Fibroblast of pulmonary artery (primary cell): ENCODE data around the gene CERK.

Experiments
- DNase-seq: peaks from one replicate; pipeline ENCODE4 v3.0.0-alpha.2; 2010; ENCODE audit warnings: low read depth
- H3K4me3 ChIP-seq: replicated peaks from 2 replicates; pipeline ENCODE4 v1.5.1; 2011; ENCODE audit warnings: low read depth, mild to moderate bottlenecking, control low read depth, low read length, moderate library complexity
- CTCF ChIP-seq: IDR thresholded peaks from 2 replicates; pipeline ENCODE4 v1.5.1; 2011; ENCODE audit warnings: mild to moderate bottlenecking, control low read depth, low read length, inconsistent platforms; ENCODE audit errors: missing control alignments

CERK gene

GRCh38 chr22:46753761-46754109 is 15.7 kb upstream of the CERK start:
- DNase-seq, result no peak
- TF ChIP-seq CTCF, result no peak
- no peak overlapping the region for H3K4me3 ChIP-seq

DNA sequence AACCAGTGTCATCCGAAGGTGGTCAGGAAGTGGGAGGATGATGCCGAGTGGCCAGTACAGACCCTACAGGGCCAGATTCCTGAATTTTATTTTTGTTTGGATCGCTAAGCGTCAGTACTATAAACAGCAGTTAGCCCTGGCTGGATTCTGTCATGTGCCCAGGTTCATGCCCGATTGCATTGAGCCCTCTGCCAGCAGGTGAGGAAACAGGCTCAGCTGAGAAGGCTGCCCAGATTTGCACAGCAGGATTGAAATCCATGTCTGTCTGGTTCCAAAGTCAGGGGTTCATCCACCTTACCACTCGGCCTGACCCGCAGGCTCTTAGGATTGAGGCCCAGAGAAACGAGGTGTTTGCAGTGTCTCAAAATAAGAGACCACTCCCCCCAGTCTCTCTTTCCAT is 15.3 kb upstream of the CERK start:
- no peak for DNase-seq
- TF ChIP-seq CTCF, result no peak
- H3K4me3 ChIP-seq, result no peak overlapping the region

DNA sequence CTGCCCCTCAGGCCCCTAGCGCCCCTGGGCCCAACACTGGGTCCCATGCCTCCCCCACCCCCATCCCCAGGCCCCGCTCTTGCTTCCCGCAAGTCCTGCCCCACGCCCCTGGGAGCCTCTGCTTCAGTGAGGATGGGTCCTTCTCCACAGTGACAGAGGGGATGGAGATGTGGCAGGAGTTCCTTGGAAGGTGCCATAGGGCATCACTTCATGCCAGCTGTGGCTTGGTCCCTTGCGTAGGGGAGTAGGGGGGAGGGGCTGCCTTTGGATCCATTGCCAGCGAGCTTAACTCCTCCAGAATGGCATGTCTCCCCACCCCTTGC is 14.9 kb upstream of the CERK start:
- DNase-seq, result no peak
- no peak for TF ChIP-seq CTCF
- H3K4me3 ChIP-seq, result no peak overlapping the region

DNA sequence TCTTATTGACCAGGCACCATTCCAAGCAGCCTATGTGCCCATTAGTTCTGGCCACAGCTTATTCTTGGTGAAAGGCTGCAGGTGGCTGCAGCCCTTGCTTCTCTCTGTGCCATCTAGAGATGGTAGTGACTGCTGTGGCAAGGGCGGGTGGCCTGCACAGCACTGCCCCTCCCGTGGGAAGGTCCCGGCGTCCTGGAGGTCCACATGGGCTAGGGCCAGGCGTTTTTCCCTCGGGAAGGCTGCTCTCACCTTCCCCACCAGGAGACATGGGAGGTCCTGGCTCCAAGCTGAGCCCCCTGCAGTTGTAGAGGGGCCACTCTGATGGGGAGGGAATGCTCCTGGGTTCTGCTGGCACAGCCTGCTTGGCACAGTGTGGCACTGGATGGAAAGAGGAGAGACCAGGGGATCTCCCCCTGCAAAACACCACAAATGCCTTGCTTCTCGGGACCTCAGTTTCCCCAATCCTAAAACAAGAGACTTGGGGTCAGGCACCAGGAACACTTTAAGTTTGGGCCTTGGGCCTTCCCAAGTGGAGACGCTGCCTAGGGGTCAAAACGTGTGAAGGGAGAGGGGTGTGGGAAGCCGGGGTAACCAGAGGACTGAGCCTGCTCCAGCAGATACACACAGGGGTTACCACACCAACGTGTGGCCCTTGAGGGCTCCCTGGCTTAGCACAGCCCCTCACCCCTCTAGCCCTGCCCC is 14.4 kb upstream of the CERK start:
- DNase-seq, result no peak
- no peak overlapping the region for H3K4me3 ChIP-seq
- TF ChIP-seq CTCF, result no peak

DNA sequence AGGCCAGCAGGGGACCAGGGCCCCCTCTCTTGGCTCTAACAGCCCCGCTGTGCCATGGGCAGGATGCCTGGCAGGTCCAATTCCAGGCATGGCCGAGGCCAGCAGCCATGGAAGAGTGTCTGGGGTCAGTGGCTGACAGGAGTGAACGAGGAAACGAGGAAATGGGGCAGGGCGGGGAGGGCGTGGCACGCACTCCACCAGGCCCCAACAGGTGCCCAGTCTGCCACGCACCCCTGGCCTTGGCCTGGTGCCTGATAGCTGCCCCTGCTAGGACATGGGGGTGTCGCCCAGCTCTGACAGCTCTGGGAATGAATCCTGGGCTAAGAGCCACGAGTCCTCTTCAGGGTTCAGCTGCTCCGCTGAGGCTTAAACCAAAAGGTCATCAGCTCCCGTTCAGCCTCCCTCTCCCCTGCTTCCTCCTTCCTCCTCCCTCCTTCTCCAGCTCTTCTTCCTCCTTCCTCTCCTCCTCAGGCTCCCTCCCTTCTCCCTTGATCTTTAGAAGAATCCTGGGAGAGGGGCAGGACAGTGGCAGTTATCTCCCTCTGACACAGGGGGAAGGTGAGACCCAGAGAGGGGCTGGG is 12.9 kb upstream of the CERK start:
- H3K4me3 ChIP-seq, result no peak overlapping the region
- no peak for DNase-seq
- no peak for TF ChIP-seq CTCF

DNA sequence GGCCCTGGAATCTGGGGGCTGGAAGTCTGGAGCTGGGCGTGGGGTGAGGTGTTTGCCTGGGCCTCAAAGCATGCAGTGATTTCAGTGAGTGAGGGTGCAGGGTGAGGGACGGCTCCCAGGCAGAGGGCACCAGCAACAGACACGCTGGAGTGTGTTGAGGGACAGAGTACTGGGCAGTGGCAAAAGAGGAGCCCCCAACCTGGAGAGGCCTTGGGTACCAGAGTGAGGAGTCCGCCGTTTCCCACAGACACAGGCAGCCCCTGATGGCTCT is 12.4 kb upstream of the CERK start:
- no peak for DNase-seq
- no peak for TF ChIP-seq CTCF
- H3K4me3 ChIP-seq, result no peak overlapping the region
